Small intestine (tissue), 7 donors: ENCODE results near the gene TMEM132A. TPM values are rescaled to one million over a fixed set of nuclear protein-coding genes. Genes with fewer than 3 reads are reported as not detected.
A peak's percentile ranks its signal among the peaks of the same experiment; 100 is the strongest.

Source experiments
- DNase-seq, 2 donors: peaks; one replicate each; pipeline versions ENCODE4 v3.0.0 to v3.0.0-alpha.2; 2013
- FAIRE-seq: peaks from 2 replicates; lab custom pipeline; 2012; peaks lifted over from hg19 to GRCh38; lab: Jason Lieb, UNC
- H3K27ac ChIP-seq, 3 donors: one replicate each; pipeline ENCODE4 v1.5.1; 2013; ENCODE audit warnings: low read length in 2 of 3, mild to moderate bottlenecking in 2 of 3, control low read depth in 1 of 3, inconsistent platforms in 1 of 3, low read depth in 1 of 3, moderate library complexity in 1 of 3
- H3K27me3 ChIP-seq, 3 donors: one replicate each; pipeline ENCODE4 v1.6.1; 2013; ENCODE audit warnings: low read length in 3 of 3, inconsistent platforms in 1 of 3; ENCODE audit not compliant: control insufficient read depth in 3 of 3, insufficient read depth in 3 of 3
- H3K36me3 ChIP-seq, 3 donors: one replicate each; pipeline ENCODE4 v1.6.1; 2013; ENCODE audit warnings: low read length in 3 of 3, inconsistent platforms in 1 of 3, low read depth in 1 of 3, mild to moderate bottlenecking in 1 of 3, moderate library complexity in 1 of 3; ENCODE audit not compliant: control insufficient read depth in 3 of 3, insufficient read depth in 2 of 3
- H3K4me1 ChIP-seq, 3 donors: one replicate each; pipeline ENCODE4 v1.6.1; 2013; ENCODE audit warnings: low read length in 2 of 3, inconsistent platforms in 1 of 3, low read depth in 1 of 3, mild to moderate bottlenecking in 1 of 3, moderate library complexity in 1 of 3; ENCODE audit not compliant: control insufficient read depth in 3 of 3, insufficient read depth in 2 of 3
- H3K4me3 ChIP-seq, 3 donors: one replicate each; pipeline ENCODE4 v1.5.1; 2013; ENCODE audit warnings: low read length in 3 of 3, control low read depth in 1 of 3, inconsistent platforms in 1 of 3, low read depth in 1 of 3, mild to moderate bottlenecking in 1 of 3, moderate library complexity in 1 of 3
- H3K9me3 ChIP-seq, 2 donors: one replicate each; pipeline ENCODE4 v1.6.1; 2013; ENCODE audit warnings: low read depth in 1 of 2, low read length in 1 of 2; ENCODE audit not compliant: control insufficient read depth in 2 of 2, insufficient read depth in 1 of 2
- WGBS, 3 donors: extraction: QIAGEN DNeasy Blood & Tissue Kit; methylation state at CpG; one replicate each; pipeline ENCODE4 v1.1.7; 2013; 5-methylcytosine and 5-hydroxymethylcytosine counted together
- polyA plus RNA-seq, 4 donors: library from polyadenylated mRNA; stranded (reverse) in 3 of 4; unstranded in 1 of 4; fragments of 200-250 nt in 3 of 4; fragments of 120-200 nt in 1 of 4; gene quantifications; one replicate each; pipeline versions ENCODE4 v1.2.1 to v1.2.3, GENCODE V29; 2013
- donor health status: healthy with polysubstance abuse.
- donor health status: control.
- donor health status: control.
- donor health status: Bipolar disorder and iron deficiency.
- donor health status: healthy.

TMEM132A gene
- polyA plus RNA-seq, 4 donors, result 0.89 to 8.6 (median 4.0) TPM

DNA sequence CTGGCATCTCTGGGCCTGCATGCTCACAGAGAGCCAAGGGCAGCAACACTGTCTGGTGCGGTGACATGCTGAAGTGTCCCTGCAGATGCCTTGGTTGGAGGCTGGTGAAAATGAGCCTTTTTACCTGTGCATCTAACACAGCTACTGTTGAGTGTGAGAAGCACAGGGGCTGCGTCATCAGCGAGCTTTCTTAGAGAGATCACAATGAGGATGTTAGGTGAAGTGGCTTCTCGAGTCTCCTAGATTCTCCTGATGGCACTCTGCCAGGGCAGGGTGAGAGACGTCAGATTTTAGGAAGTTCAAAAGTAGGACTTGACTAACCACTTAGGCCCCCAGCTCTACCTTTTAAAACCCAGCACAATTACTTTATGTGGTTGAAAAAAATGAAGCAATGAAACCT is 31.3 kb downstream of the TMEM132A start:
- H3K36me3 ChIP-seq, result no peaks in the 10 kb centered on the region
- H3K27me3 ChIP-seq, result peaks cover 0 to 4% (median 2%) of the 10 kb centered on the region in 3 donors
- 46 to 52% (median 48%) methylated on average over 5 of the region's 5 CpGs for WGBS, 3 donors
- H3K4me3 ChIP-seq, result no peak overlapping the region
- H3K4me1 ChIP-seq, result peaks cover 0 to 7% (median 3%) of the 10 kb centered on the region in 3 donors
- no peak for FAIRE-seq
- H3K27ac ChIP-seq, result no peak overlapping the region
- no peaks in the 10 kb centered on the region for H3K9me3 ChIP-seq
- no peak for DNase-seq

DNA sequence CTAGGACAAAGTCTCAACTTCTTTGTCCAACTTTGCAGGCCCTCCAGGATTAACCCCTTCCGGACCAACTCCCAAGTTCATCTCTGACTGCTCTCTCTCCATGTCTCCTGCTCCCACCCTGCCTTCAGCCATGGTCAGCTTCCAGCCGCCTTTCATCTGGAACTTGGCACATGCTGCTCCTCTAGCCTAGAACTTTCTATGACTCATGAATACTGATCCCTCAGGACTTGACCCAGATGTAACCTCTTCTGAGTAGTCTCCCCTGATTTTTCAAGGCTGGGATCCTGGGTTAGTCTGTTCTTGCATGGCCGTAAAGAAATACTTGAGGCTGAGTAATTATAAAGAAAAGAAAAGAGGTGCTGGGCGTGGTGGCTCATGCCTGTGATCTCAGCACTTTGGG is 32.9 kb downstream of the TMEM132A start:
- H3K27ac ChIP-seq, result no peak overlapping the region
- FAIRE-seq, result no peak
- 84 to 85% (median 84%) methylated on average over 4 of the region's 4 CpGs for WGBS, 3 donors

DNA sequence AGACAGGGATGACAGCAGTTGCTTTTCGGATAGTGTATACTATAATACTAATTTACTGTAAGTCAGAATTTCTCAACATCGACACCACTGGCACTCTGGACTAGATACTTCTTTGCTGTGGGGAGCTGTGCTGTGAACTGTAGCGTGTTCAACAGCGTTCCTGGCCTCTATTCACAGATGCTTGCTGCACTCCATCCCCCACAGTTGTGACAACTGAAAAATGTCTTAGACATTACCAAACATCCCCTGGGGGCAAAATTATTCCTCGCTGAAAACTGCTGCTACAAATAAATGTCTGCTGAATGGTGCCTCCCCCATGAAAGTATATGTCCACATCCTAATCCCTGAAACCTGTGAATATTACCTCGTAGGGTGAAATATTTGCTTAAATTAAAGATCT is 35.2 kb downstream of the TMEM132A start:
- no peaks in the 10 kb centered on the region for H3K9me3 ChIP-seq
- no peaks in the 10 kb centered on the region for H3K36me3 ChIP-seq
- WGBS, 3 donors, result 78 to 86% (median 85%) methylated on average over 6 of the region's 6 CpGs
- H3K4me3 ChIP-seq, result no peak overlapping the region
- DNase-seq (no peak), FAIRE-seq (no peak)
- H3K4me1 ChIP-seq, result no peaks in the 10 kb centered on the region
- peaks cover 0 to 2% (median 0%) of the 10 kb centered on the region in 3 donors for H3K27me3 ChIP-seq
- H3K27ac ChIP-seq, result no peak overlapping the region

More for the DNA sequence above, 32.9 kb downstream of the TMEM132A start:
- DNase-seq, result no peak
- H3K4me3 ChIP-seq, result no peak overlapping the region
- peaks cover 0 to 2% (median 0%) of the 10 kb centered on the region in 3 donors for H3K27me3 ChIP-seq
- peaks cover 0 to 3% (median 0%) of the 10 kb centered on the region in 3 donors for H3K4me1 ChIP-seq
- no peaks in the 10 kb centered on the region for H3K36me3 ChIP-seq
- no peaks in the 10 kb centered on the region for H3K9me3 ChIP-seq

DNA sequence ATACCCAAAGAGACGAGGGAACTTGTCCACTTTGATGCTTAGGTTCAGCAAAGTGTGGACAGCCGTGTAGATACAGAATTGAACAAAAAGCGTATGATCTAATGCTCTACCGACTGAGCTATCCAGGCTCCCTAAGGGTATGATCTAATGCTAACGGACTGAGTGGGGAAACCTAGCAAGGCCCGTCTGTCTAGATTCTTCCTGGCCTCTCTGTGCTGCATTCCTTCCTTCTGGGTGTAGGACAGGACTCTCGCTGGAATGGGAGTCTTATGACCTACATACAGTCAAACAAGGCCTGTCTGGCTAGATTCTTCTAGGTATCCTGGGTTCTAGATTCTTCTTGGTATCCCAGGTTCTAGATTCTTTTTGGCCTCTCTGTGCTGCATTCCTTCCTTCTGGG is 36.1 kb downstream of the TMEM132A start:
- Histone ChIP-seq H3K27ac (no peak overlapping the region), H3K4me3 (no peak overlapping the region), H3K36me3 (no peaks in the 10 kb centered on the region), H3K4me1 (no peaks in the 10 kb centered on the region), H3K27me3 (peaks cover 0 to 2% (median 0%) of the 10 kb centered on the region in 3 donors), H3K9me3 (no peaks in the 10 kb centered on the region)
- WGBS, 3 donors, result 91% methylated on average over 7 of the region's 7 CpGs
- no peak for FAIRE-seq
- no peak for DNase-seq

DNA sequence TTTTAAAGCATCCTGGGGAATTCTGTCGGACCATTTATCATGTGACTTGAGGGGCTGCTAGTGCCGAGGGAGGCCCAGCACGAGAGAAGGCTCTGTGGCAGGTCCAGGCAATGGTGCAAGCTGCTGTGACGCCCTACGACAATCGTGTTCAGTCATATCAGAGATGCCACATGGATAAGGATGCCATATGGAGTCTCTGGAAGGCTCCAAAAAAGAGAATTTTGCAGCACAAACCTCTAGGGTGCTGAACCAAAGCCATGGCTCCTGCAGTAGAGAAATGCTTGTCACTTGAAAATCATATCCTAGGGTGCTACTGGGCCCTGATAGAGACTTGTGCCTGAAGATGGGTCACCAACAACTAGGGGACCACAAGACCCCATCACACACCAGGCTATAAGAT is 40.5 kb downstream of the TMEM132A start:
- Histone ChIP-seq H3K27me3 (peaks cover 0 to 2% (median 0%) of the 10 kb centered on the region in 3 donors), H3K9me3 (no peaks in the 10 kb centered on the region), H3K27ac (no peak overlapping the region), H3K36me3 (no peaks in the 10 kb centered on the region), H3K4me1 (no peaks in the 10 kb centered on the region), H3K4me3 (no peak overlapping the region)
- DNase-seq, result no peak
- 81 to 85% (median 82%) methylated on average over 6 of the region's 6 CpGs for WGBS, 3 donors
- no peak for FAIRE-seq

DNA sequence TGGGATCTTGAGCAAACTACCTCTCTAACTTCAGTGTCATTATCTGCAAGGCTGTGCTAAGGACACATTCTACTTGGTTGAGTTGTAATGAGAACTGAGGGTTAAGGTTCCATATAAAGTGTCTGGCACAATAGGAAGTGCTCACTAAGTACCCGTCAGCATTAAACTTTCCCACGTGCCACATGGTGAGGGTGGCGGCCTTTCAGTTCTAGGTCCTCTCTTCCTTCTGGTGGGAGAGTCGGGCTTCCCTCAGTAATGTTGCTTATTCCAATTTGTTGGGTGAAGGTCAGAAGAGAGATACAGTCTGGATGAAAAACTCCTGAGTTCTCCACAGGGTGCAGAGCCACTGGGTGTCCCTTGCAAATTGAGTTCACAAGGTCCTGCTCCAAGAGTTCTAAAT is 42.6 kb downstream of the TMEM132A start:
- Histone ChIP-seq H3K36me3 (no peaks in the 10 kb centered on the region), H3K27ac (no peak overlapping the region), H3K27me3 (no peaks in the 10 kb centered on the region), H3K4me3 (no peak overlapping the region), H3K4me1 (no peaks in the 10 kb centered on the region), H3K9me3 (no peaks in the 10 kb centered on the region)
- DNase-seq (no peak), FAIRE-seq (no peak)
- WGBS, 3 donors, result 79 to 85% (median 82%) methylated on average over 4 of the region's 4 CpGs

DNA sequence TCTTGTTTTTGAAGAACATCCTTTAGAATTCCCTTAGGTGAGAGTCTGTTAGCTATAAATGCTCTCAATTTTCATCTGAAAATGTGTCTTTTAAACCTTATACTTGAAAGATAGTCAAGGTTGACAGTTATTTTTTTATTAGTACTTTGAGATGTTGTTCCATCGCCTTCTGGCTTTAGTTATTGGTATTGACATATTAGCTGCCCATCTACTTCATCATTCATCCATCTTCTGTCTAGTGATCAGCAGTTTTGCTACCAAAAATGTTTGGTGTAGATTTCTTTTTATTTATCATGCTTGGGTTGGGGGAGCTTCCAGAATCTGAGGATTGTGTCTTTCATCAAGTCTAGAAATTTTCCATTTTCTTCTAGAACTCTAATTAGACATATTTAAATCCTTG is 44.0 kb downstream of the TMEM132A start:
- WGBS, 3 donors, result 59 to 97% (median 89%) methylated on average over 1 of the region's 1 CpG
- FAIRE-seq (no peak), DNase-seq (no peak)
- Histone ChIP-seq H3K27ac (no peak overlapping the region), H3K4me1 (no peaks in the 10 kb centered on the region), H3K4me3 (no peak overlapping the region), H3K36me3 (no peaks in the 10 kb centered on the region), H3K27me3 (no peaks in the 10 kb centered on the region), H3K9me3 (no peaks in the 10 kb centered on the region)

DNA sequence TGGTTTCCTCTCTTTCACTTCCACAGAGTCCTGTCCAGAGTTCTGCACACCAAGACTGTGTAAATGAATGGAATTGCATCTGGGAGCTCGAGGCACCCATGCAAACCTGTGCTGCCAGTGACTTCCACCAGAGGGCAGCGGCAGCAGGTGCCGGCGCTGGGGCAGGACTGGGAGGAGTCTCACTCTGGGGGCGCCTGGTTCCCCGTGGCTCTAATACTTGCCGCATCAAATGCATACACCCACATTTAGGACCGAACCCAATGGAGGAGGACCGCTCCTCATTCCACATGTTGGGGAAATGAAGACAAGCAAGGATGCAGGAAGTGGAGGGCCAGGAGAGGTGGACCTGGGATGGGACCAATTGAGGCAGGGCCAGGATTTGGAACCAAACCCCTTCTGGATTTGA is 46.1 kb downstream of the TMEM132A start:
- 9 to 17% (median 14%) methylated on average over 9 of the region's 9 CpGs for WGBS, 3 donors
- DNase-seq (peak; percentile 61 to 66), FAIRE-seq (no peak)
- H3K27me3 ChIP-seq, result no peaks in the 10 kb centered on the region
- no peak overlapping the region for H3K4me3 ChIP-seq
- no peak overlapping the region for H3K27ac ChIP-seq
- no peaks in the 10 kb centered on the region for H3K9me3 ChIP-seq
- no peaks in the 10 kb centered on the region for H3K36me3 ChIP-seq
- H3K4me1 ChIP-seq, result no peaks in the 10 kb centered on the region

DNA sequence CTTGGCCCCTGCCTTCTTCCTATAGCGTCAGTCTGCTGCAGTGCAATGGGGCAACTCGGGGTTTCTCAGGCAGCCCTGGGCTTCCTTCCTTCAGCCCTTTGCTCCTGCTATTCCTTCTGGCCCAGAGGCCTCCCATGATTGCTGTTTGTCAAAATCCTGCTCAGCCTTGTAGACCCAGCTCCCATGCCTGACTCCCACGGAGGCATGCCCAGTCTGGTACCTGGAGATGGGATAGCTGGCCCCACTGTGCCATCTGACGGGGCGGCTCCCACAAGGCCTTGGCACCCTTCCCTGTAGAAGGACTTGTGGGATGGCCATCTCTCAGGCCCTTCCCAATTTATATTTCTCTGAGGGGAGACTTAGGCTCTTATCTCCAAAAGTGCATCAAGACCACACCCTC is 46.6 kb downstream of the TMEM132A start:
- Histone ChIP-seq H3K27ac (no peak overlapping the region), H3K4me1 (no peaks in the 10 kb centered on the region), H3K4me3 (no peak overlapping the region), H3K27me3 (no peaks in the 10 kb centered on the region), H3K36me3 (no peaks in the 10 kb centered on the region), H3K9me3 (no peaks in the 10 kb centered on the region)
- DNase-seq (no peak), FAIRE-seq (no peak)
- 66 to 81% (median 74%) methylated on average over 5 of the region's 5 CpGs for WGBS, 3 donors
